ENCODE results near the gene CDH6. TPM values are rescaled to one million over a fixed set of nuclear protein-coding genes. Genes with fewer than 3 reads are reported as not detected.
A peak's percentile ranks its signal among the peaks of the same experiment; 100 is the strongest.

Gene CDH6
- total RNA-seq, 1 donor from 2014 or later = 7.2 TPM

DNA sequence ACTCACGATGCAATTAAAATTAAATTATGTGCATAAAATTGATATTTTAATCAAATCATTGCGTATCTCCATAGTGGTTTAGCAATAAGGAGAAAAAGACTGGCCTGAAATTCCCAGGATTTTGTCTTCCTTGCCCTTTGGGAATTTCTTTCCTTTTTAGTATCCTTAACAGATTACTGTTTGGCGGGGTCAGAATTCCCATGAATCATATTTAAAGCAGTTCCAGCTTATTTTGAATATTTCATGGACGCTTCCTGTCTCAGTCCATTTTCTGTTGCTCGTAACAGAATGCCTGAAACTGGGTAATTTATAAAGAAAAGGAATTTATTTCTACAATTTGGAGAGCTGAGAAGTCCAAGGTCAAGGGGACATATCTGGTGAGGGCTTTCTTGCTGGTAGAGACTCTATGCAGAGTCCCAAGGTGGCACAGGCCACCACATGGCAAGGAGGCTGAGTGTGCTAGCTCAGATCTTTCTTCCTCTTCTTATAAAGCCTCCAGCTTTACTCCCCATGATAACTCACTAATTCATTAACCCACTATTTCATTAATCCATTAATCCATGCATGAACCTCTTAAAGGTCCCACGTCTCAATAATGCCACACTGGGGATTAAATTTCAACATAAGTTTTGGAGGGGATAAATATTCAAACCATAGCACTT is 37.8 kb downstream of the CDH6 start:
- no peak overlapping the region for H3K4me3 ChIP-seq
- TF ChIP-seq, protein P1, sequence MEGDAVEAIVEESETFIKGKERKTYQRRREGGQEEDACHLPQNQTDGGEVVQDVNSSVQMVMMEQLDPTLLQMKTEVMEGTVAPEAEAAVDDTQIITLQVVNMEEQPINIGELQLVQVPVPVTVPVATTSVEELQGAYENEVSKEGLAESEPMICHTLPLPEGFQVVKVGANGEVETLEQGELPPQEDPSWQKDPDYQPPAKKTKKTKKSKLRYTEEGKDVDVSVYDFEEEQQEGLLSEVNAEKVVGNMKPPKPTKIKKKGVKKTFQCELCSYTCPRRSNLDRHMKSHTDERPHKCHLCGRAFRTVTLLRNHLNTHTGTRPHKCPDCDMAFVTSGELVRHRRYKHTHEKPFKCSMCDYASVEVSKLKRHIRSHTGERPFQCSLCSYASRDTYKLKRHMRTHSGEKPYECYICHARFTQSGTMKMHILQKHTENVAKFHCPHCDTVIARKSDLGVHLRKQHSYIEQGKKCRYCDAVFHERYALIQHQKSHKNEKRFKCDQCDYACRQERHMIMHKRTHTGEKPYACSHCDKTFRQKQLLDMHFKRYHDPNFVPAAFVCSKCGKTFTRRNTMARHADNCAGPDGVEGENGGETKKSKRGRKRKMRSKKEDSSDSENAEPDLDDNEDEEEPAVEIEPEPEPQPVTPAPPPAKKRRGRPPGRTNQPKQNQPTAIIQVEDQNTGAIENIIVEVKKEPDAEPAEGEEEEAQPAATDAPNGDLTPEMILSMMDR (IDR thresholded peaks at IDR 0.05) = no peak
- H3K36me3 ChIP-seq = no peaks in the 10 kb centered on the region
- H3K9me3 ChIP-seq = no peaks in the 10 kb centered on the region
- H3K4me1 ChIP-seq = no peaks in the 10 kb centered on the region
- no peak overlapping the region for H3K27ac ChIP-seq
- ATAC-seq = no peak
- no peak for DNase-seq
- H3K27me3 ChIP-seq (ENCODE audit: low read depth) = no peaks in the 10 kb centered on the region
- intact Hi-C loops (cut with DNase I) = no loop called here

DNA sequence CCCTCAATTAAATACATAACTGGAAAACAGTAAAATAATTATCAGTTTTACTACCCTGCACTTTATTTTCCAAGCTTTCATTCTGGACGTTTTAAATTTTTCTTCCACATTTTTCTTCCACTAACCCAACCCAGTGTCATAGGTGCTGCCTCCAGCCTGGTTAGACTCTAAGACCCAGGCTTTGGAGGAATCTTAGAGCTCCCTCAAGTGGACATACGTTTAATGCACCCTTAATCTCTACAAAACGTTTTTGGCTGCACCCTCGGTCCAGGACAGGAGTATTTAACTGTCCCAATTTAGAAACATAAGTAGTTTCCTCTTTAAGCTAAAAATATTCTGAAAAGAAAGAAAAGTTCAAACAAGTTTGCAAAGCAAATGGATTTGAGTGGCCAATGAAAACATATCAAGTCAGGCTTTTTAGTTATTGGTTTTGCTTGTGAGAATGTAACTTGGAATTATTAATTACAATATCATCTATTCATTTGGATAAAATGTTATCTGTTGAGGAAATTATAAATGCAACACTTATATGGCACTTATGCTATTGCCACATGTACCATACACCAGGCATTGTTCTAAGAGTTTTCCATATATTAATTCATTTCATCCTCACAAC is 38.9 kb downstream of the CDH6 start:
- ATAC-seq (peak; percentile 56 to 68), DNase-seq (no peak)
- intact Hi-C loops (cut with DNase I) = no loop called here
- Histone ChIP-seq H3K27me3 (ENCODE audit: low read depth) (no peaks in the 10 kb centered on the region), H3K36me3 (no peaks in the 10 kb centered on the region), H3K4me3 (no peak overlapping the region), H3K9me3 (no peaks in the 10 kb centered on the region), H3K4me1 (no peaks in the 10 kb centered on the region), H3K27ac (no peak overlapping the region)
- TF ChIP-seq, protein P1 (IDR thresholded peaks at IDR 0.05) = peak; percentile 58

DNA sequence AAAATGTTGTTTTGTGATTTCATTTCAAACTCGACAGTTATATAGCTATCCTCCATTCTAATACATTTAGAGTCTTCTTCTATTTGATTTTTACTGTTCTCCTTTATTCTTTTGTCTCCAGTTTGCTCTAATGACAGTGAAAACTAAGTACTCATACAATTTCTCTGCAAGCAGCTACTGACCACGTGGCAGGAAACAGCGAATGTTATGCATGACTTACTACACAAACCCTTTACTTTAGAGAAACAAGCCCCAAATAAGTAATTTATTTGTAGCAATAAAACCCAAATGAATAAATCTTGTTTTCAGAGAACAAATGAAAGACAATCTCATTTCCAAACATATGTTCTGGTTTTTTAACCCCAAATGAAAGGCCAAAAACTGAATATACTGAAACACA is 41.9 kb downstream of the CDH6 start:
- Histone ChIP-seq H3K4me1 (no peaks in the 10 kb centered on the region), H3K9me3 (no peaks in the 10 kb centered on the region), H3K27ac (no peak overlapping the region), H3K4me3 (no peak overlapping the region), H3K27me3 (ENCODE audit: low read depth) (no peaks in the 10 kb centered on the region), H3K36me3 (no peaks in the 10 kb centered on the region)
- no peak for ATAC-seq
- intact Hi-C loops (cut with DNase I) = no loop called here
- no peak for DNase-seq
- TF ChIP-seq, protein P1 (IDR thresholded peaks at IDR 0.05) = no peak

DNA sequence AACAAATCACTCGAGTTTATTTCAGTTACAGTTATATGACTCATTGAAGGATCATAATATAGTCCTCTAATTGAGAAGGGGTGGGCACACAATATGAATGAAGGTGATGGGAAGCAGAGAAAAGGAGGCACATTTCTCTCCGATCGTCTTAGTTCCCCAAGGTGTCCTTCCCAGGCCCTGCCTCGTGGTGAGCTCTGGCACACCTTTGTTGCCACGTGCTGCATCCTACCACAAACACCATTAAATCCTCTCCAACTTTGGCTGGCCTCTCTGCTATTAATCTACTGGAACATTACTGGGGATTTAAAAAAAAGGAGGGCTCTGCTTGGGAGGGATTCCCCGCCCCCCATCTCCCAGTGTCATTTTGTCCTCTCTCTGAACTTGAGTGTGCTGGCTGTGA is 42.9 kb downstream of the CDH6 start:
- TF ChIP-seq, protein P1 (IDR thresholded peaks at IDR 0.05) = no peak
- ATAC-seq (no peak), DNase-seq (no peak)
- no peaks in the 10 kb centered on the region for H3K36me3 ChIP-seq
- intact Hi-C loops (cut with DNase I) = no loop called here
- H3K27ac ChIP-seq = no peak overlapping the region
- no peaks in the 10 kb centered on the region for H3K9me3 ChIP-seq
- no peak overlapping the region for H3K4me3 ChIP-seq
- H3K27me3 ChIP-seq (ENCODE audit: low read depth) = no peaks in the 10 kb centered on the region
- no peaks in the 10 kb centered on the region for H3K4me1 ChIP-seq

DNA sequence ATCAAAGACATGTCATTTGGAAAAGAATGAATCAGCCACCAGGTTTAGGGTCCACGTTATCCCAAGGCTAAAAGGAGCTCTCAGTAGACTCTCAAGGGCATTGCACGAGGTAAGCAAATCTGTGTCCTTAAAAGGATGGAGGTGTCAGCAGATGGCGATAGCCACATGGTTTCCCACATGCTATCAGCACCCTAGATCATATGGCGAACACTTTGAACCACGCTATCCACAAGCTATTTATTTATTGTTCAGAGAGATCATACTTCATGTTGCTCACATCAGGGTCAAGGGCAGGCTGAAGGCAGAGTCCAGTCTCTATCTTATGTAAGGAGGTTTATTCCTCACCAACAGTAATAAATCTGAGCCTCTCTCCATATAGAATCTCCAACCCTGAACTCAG is 43.7 kb downstream of the CDH6 start:
- H3K36me3 ChIP-seq = no peaks in the 10 kb centered on the region
- no peak for DNase-seq
- H3K27ac ChIP-seq = no peak overlapping the region
- H3K27me3 ChIP-seq (ENCODE audit: low read depth) = no peaks in the 10 kb centered on the region
- no peaks in the 10 kb centered on the region for H3K4me1 ChIP-seq
- TF ChIP-seq, protein P1 (IDR thresholded peaks at IDR 0.05) = no peak
- no peak for ATAC-seq
- intact Hi-C loops (cut with DNase I) = no loop called here
- no peak overlapping the region for H3K4me3 ChIP-seq
- H3K9me3 ChIP-seq = no peaks in the 10 kb centered on the region

Data from lower lobe of right lung (tissue), 2 donors.